Esophagus muscularis mucosa (tissue), 4 donors: ENCODE measurements around the gene CADM3.

Source experiments
- EP300 ChIP-seq: sonication (generic); formaldehyde crosslinking; IDR thresholded peaks from one replicate; pipeline ENCODE4 v1.6.1; 2017; ENCODE audit warnings: antibody characterized with exemption
- POLR2A ChIP-seq: fragments of 450-650 bp; IDR thresholded peaks from one replicate; pipeline ENCODE4 v1.6.1; 2017; ENCODE audit warnings: antibody characterized with exemption, moderate library complexity, mild to moderate bottlenecking, low read depth
- POLR2AphosphoS5 ChIP-seq, 2 donors: sonication (generic); formaldehyde crosslinking; IDR thresholded peaks; one replicate each; pipeline ENCODE4 v1.6.1; 2017; ENCODE audit warnings: antibody characterized with exemption in 2 of 2
- TF ChIP-seq, protein P1 (sequence below), 3 experiments: fragments of 200-600 bp in 2 of 3; fragments of 450-650 bp in 1 of 3; sonication (generic) in 2 of 3; IDR thresholded peaks; one replicate each; pipeline ENCODE4 v1.5.1; 2017 to 2019; ENCODE audit warnings: antibody characterized with exemption in 3 of 3, mild to moderate bottlenecking in 2 of 3, moderate library complexity in 1 of 3

DNA sequence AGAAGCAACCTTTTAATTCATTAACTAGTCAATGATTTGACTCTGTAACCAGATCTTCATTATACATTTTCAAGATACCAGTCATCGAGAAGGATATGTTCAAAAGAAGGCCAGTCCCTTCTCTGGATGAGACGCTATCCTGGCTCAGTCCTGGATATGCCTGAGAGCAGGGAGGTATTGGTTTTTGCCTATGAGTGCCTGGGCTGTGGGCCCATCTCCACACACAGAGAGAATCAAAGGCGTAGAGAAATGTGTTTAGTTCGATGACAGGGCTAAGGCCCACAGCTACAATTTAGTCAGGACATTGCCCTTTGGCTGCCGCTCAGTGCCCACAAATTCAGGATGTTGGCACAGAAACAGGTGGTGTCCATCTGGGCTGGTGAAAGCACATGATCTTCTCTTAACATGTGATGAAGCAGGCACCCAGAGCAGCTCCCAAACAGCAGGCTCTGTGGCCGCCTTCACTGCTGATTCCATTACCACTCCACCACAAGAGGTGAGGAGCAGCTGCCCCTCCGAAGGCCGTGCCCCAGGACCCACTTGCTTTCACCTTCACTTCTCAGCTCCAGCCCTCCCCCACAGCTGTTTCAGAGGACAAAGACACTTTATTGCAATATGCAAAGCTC is 58.0 kb downstream of the CADM3 start:
- TF ChIP-seq, protein P1, sequence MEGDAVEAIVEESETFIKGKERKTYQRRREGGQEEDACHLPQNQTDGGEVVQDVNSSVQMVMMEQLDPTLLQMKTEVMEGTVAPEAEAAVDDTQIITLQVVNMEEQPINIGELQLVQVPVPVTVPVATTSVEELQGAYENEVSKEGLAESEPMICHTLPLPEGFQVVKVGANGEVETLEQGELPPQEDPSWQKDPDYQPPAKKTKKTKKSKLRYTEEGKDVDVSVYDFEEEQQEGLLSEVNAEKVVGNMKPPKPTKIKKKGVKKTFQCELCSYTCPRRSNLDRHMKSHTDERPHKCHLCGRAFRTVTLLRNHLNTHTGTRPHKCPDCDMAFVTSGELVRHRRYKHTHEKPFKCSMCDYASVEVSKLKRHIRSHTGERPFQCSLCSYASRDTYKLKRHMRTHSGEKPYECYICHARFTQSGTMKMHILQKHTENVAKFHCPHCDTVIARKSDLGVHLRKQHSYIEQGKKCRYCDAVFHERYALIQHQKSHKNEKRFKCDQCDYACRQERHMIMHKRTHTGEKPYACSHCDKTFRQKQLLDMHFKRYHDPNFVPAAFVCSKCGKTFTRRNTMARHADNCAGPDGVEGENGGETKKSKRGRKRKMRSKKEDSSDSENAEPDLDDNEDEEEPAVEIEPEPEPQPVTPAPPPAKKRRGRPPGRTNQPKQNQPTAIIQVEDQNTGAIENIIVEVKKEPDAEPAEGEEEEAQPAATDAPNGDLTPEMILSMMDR (IDR thresholded peaks at IDR 0.05): no peak
- TF ChIP-seq EP300 (no peak), POLR2A (no peak), POLR2AphosphoS5 (IDR thresholded peaks at IDR 0.05) (no peak)
